Esophagus squamous epithelium (tissue), 5 donors: Measurements from ENCODE around the gene HHATL. TPM values are rescaled to one million over a fixed set of nuclear protein-coding genes. Genes with fewer than 3 reads are reported as not detected.

Experiments used
- DNase-seq: peaks from one replicate; lab custom pipeline; 2025; lab: John Stamatoyannopoulos, UW
- H3K27ac ChIP-seq, 4 donors: fragments of 200-600 bp; sonication (generic); one replicate each; pipeline ENCODE4 v1.5.1; 2016 to 2019; ENCODE audit warnings: mild to moderate bottlenecking in 1 of 4
- H3K27me3 ChIP-seq, 4 donors: fragments of 200-600 bp; sonication (generic); 1 replicate in 3 of 4; 2 replicates in 1 of 4; pipeline versions ENCODE4 v1.5.1 to v1.6.0; 2017 to 2021; ENCODE audit warnings: antibody characterized with exemption in 1 of 4
- H3K36me3 ChIP-seq, 3 donors: fragments of 200-600 bp; sonication (generic); one replicate each; pipeline ENCODE4 v1.5.1; 2016 to 2019
- H3K4me1 ChIP-seq, 3 donors: fragments of 200-600 bp; sonication (generic); one replicate each; pipeline ENCODE4 v1.5.1; 2017 to 2019
- H3K4me3 ChIP-seq, 4 donors: fragments of 200-600 bp; sonication (generic); 1 replicate in 3 of 4; 2 replicates in 1 of 4; pipeline ENCODE4 v1.5.1; 2016 to 2019; ENCODE audit warnings: mild to moderate bottlenecking in 2 of 4, moderate library complexity in 1 of 4
- H3K9me3 ChIP-seq, 3 donors: fragments of 200-600 bp; sonication (generic); one replicate each; pipeline ENCODE4 v1.5.1; 2016 to 2019
- POLR2A ChIP-seq, 4 donors: fragments of 450-650 bp; IDR thresholded peaks; one replicate each; pipeline ENCODE4 v1.6.1; 2017; ENCODE audit warnings: antibody characterized with exemption in 4 of 4, mild to moderate bottlenecking in 4 of 4, moderate library complexity in 3 of 4
- WGBS, 2 donors: methylation state at CpG; one replicate each; pipeline ENCODE4 v1.1.5; 2018; 5-methylcytosine and 5-hydroxymethylcytosine counted together
- intact Hi-C: fragments of 100-400 bp; cut with DNase I; formaldehyde crosslinking; loops from one replicate; pipeline ENCODE4 v1.15.0; 2022
- total RNA-seq, 4 donors: library from RNA; depleted of rRNA; stranded (reverse); fragments of >200 nt; gene quantifications; one replicate each; pipeline ENCODE4 v1.1.0, GENCODE V29; 2016
- TF ChIP-seq, protein P1 (sequence below), 6 experiments: fragments of 450-650 bp in 4 of 6; fragments of 200-600 bp in 2 of 6; sonication (generic) in 2 of 6; IDR thresholded peaks; one replicate each; pipeline ENCODE4 v1.5.1; 2016 to 2019; ENCODE audit warnings: antibody characterized with exemption in 6 of 6, mild to moderate bottlenecking in 4 of 6, moderate library complexity in 4 of 6
- donor health status: DM: yes; HTN: yes; CAD: no.

The HHATL gene
- total RNA-seq, 4 donors from 2014 or later, result not detected

DNA sequence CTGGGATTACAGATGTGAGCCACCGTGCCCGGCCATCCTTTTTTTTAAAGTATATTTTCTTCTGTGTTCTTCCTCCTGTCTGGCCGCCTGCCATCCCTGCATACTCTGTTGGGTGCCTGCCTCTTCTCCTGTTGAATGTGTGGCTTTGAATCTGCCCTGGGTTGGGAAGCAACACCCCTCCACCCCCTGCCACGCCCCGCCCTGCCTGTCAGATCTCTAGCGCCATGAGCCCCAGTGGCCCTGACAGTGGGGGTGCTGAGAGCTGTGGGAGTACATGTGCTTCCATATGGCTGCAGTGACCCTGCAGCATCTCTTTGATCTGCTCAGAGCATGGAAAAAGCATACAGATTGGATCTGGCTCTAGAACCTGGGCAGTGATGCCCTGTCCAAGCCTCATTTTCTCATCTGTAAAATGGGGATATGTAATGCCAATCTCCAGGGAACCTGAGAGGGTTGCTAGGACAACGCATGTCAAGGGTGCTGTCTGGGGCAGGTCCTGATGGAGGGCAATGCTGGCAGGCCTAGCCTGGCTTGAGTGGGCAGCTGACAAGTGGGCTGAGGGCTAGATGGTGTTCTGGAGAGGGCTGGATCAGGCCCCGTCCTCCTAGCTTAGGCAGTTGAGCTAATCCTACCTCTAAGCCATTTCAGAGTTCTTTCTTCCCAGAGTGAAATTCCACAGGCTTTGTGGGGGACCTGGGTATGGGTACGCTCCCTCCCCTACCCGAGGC is 46.6 kb upstream of the HHATL start:
- intact Hi-C loops, result loop anchor here (10.0 kb wide), 1 partner anchor 164 kb away; the partner anchor contains the start of gene SEC22C
- peak overlapping the region in 3 of 4 donors; percentile 42 to 83 (median 80) for H3K27ac ChIP-seq

DNA sequence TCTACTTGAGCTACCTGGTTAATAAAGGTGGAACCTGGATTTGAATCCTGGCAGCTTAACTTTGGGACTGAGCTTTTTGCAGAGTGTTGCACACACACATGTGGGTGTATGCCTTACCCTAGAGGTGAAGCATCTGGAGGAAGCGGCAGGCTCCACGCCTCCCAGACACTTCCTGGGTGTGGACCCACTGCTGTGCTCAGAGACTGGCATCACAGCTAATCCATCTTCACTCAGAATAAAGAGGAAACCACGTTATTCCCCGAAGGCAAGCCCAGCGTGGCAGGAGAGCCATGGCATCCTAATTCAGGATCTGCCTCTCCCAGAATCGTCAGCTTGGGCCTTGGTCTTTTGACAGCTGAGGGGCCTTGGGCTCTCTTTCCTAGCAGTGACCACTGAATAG is 45.0 kb upstream of the HHATL start:
- no peak for DNase-seq
- H3K27me3 ChIP-seq, result no peaks in the 10 kb centered on the region
- intact Hi-C loops, result loop anchor here (10.0 kb wide), 1 partner anchor 163 kb away; the partner anchor contains the start of gene SEC22C
- no peak for TF ChIP-seq POLR2A (IDR thresholded peaks at IDR 0.05)
- TF ChIP-seq, protein P1, sequence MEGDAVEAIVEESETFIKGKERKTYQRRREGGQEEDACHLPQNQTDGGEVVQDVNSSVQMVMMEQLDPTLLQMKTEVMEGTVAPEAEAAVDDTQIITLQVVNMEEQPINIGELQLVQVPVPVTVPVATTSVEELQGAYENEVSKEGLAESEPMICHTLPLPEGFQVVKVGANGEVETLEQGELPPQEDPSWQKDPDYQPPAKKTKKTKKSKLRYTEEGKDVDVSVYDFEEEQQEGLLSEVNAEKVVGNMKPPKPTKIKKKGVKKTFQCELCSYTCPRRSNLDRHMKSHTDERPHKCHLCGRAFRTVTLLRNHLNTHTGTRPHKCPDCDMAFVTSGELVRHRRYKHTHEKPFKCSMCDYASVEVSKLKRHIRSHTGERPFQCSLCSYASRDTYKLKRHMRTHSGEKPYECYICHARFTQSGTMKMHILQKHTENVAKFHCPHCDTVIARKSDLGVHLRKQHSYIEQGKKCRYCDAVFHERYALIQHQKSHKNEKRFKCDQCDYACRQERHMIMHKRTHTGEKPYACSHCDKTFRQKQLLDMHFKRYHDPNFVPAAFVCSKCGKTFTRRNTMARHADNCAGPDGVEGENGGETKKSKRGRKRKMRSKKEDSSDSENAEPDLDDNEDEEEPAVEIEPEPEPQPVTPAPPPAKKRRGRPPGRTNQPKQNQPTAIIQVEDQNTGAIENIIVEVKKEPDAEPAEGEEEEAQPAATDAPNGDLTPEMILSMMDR (IDR thresholded peaks at IDR 0.05), result no peak
- H3K9me3 ChIP-seq, result no peaks in the 10 kb centered on the region
- WGBS, 2 donors, result 21 to 43% methylated on average over 6 of the region's 6 CpGs
- H3K36me3 ChIP-seq, result no peaks in the 10 kb centered on the region
- peak overlapping the region in 3 of 4 donors; percentile 80 to 86 (median 83) for H3K27ac ChIP-seq
- H3K4me3 ChIP-seq, result no peak overlapping the region
- peaks cover 21 to 62% (median 25%) of the 10 kb centered on the region in 3 donors for H3K4me1 ChIP-seq

More for the DNA sequence above, 46.6 kb upstream of the HHATL start:
- Histone ChIP-seq H3K27me3 (no peaks in the 10 kb centered on the region), H3K4me1 (peaks cover 19 to 59% (median 25%) of the 10 kb centered on the region in 3 donors), H3K36me3 (no peaks in the 10 kb centered on the region), H3K9me3 (no peaks in the 10 kb centered on the region), H3K4me3 (no peak overlapping the region)
- WGBS, 2 donors, result 66 to 78% methylated on average over 4 to 10 of the region's 10 CpGs
- DNase-seq, result no peak
- TF ChIP-seq POLR2A (IDR thresholded peaks at IDR 0.05), result no peak
- TF ChIP-seq, protein P1 (IDR thresholded peaks at IDR 0.05), result no peak

DNA sequence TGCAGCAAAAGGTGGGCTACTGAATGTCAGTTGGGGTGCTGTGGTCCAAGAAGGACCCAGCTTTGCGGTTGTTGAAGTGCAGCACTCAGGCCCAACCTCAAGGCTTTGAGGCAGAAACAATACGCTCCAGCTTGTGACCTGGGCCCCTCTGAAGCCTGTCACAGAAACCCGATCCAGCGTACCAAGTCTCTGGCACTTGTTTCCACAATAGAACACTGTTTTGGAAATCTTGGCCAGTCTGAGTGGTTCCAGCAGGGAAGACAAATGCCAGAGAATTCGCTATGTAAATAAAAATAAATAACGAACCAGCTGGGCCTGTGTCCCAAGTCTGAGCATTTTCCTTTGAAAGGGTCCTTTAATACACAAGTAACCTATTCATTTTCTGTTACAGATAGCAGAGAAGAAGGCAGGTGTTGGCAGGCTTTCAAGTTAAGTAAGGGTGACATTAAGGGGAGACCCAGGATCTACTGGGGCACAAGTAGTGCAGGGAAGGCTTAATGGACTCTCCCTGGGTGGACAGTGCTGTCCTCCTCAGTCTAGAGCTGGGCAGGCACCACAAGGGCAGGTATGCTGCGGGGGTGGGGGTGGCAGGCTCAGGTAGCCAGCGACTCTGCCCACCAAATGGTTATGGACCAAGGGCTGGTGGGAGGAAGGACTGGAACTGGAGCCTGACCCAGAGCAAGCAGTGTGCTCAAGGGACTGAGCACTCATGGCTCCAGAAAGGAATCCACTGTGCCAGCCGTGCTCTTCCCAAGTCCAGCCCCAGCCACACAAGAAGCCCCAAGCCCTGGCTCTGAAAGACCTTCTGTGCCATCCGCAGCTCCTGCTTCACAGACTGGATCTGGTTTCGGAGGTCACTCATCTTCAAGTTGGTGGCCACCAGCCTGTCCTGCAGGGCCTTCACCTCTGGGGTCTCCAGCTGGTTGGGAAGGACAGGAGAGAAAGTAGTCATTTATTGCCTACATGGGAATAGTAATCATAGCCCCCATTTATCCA is 44.2 kb upstream of the HHATL start:
- TF ChIP-seq POLR2A (IDR thresholded peaks at IDR 0.05), result no peak
- TF ChIP-seq, protein P1 (IDR thresholded peaks at IDR 0.05), result no peak
- intact Hi-C loops, result loop anchor here (10.0 kb wide), 1 partner anchor 162 kb away; the partner anchor contains the start of gene SEC22C
- Histone ChIP-seq H3K27ac (peak overlapping the region; percentile 30 to 86 (median 82)), H3K4me1 (peaks cover 21 to 62% (median 25%) of the 10 kb centered on the region in 3 donors), H3K9me3 (no peaks in the 10 kb centered on the region), H3K4me3 (no peak overlapping the region), H3K27me3 (no peaks in the 10 kb centered on the region), H3K36me3 (no peaks in the 10 kb centered on the region)
- 52 to 72% methylated on average over 8 of the region's 11 CpGs for WGBS, 2 donors
- DNase-seq, result no peak

DNA sequence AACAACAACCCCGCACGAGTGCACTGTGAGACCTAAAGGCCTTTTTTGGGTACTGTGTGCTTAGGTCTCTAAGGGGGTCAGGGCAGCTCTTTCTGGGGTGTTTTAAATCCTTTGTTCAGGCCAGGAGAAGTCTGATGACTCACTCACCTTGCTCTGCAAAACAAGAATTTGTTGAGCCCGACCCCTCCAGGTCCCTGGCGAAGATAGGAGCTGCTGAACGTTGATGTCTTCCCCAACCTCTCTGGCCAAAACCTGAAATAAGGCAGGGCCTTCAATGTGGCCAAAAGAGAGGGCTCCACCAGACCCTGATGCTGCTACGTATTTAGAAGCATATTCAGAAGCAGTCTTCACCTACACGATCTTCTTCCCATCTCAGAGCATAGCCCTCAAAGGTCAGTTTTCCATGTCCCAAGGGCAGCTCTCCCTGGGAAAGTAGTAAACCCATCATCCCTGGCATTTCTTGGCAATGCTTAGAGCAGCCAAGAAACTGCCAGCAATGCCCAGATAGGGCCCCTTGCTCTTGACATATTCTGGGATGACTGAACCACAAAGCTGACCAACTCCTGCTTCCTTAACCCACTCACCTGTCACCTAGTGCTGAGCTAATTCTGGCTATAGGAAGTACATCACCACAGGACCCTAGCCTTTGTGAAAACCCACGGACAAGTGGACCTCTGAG is 43.3 kb upstream of the HHATL start:
- no peak for TF ChIP-seq POLR2A (IDR thresholded peaks at IDR 0.05)
- TF ChIP-seq, protein P1 (IDR thresholded peaks at IDR 0.05), result no peak
- 40 to 64% methylated on average over 6 to 7 of the region's 8 CpGs for WGBS, 2 donors
- intact Hi-C loops, result loop anchor here (10.0 kb wide), 1 partner anchor 161 kb away; the partner anchor contains the start of gene SEC22C

More for the DNA sequence above, 43.3 kb upstream of the HHATL start:
- Histone ChIP-seq H3K4me1 (peaks cover 21 to 62% (median 25%) of the 10 kb centered on the region in 3 donors), H3K4me3 (no peak overlapping the region), H3K36me3 (no peaks in the 10 kb centered on the region), H3K27ac (peak overlapping the region; percentile 30 to 86 (median 82)), H3K9me3 (no peaks in the 10 kb centered on the region), H3K27me3 (no peaks in the 10 kb centered on the region)
- no peak for DNase-seq
